Upper lobe of left lung (tissue), 6 donors: Measurements from ENCODE around the gene ASH1L. TPM values are rescaled to one million over a fixed set of nuclear protein-coding genes. Genes with fewer than 3 reads are reported as not detected.

Experiments
- ATAC-seq, 2 donors: fragments of 200-7000 bp; cut with Tn5 transposase; one replicate each; pipeline ENCODE4 v1.9.1; 2022; ENCODE audit warnings: mild to moderate bottlenecking in 2 of 2, moderate library complexity in 2 of 2; ENCODE audit not compliant: low FRiP score in 2 of 2
- DNase-seq, 2 donors: peaks; one replicate each; pipeline ENCODE4 v3.0.0-alpha.2; 2019 to 2020
- H3K27ac ChIP-seq, 4 donors: fragments of 200-600 bp; sonication (generic); one replicate each; pipeline ENCODE4 v1.5.1; 2016 to 2019
- H3K27me3 ChIP-seq, 4 donors: fragments of 200-600 bp; sonication (generic); one replicate each; pipeline ENCODE4 v1.5.1; 2017 to 2019
- H3K36me3 ChIP-seq, 4 donors: fragments of 200-600 bp; sonication (generic); one replicate each; pipeline ENCODE4 v1.5.1; 2016 to 2019
- H3K4me1 ChIP-seq, 4 donors: fragments of 200-600 bp; sonication (generic); one replicate each; pipeline ENCODE4 v1.5.1; 2018 to 2019
- H3K4me3 ChIP-seq, 4 donors: fragments of 200-600 bp; sonication (generic); one replicate each; pipeline ENCODE4 v1.5.1; 2017 to 2019; ENCODE audit warnings: mild to moderate bottlenecking in 2 of 4, moderate library complexity in 1 of 4
- H3K9me3 ChIP-seq, 4 donors: fragments of 200-600 bp; sonication (generic); one replicate each; pipeline ENCODE4 v1.5.1; 2018 to 2019
- EP300 ChIP-seq, 4 donors: sonication (generic); formaldehyde crosslinking; IDR thresholded peaks; one replicate each; pipeline ENCODE4 v1.5.1; 2017; ENCODE audit warnings: antibody characterized with exemption in 4 of 4, control low read depth in 2 of 4
- POLR2A ChIP-seq, 4 donors: fragments of 450-650 bp; IDR thresholded peaks; one replicate each; pipeline ENCODE4 v1.5.1; 2016 to 2017; ENCODE audit warnings: antibody characterized with exemption in 4 of 4, mild to moderate bottlenecking in 2 of 4
- POLR2AphosphoS5 ChIP-seq, 2 donors: sonication (generic); formaldehyde crosslinking; IDR thresholded peaks; one replicate each; pipeline ENCODE4 v1.5.1; 2017; ENCODE audit warnings: antibody characterized with exemption in 2 of 2
- WGBS, 2 donors: methylation state at CpG; one replicate each; pipeline ENCODE4 v1.1.5; 2017 to 2018; 5-methylcytosine and 5-hydroxymethylcytosine counted together
- total RNA-seq, 6 donors: library from RNA; depleted of rRNA in 4 of 6; stranded (reverse); fragments of >200 nt in 4 of 6; gene quantifications; one replicate each; pipeline versions ENCODE4 v1.1.0 to v1.2.1, GENCODE V29; 2016 to 2021
- TF ChIP-seq, protein P1 (sequence below), 6 experiments: fragments of 450-650 bp in 4 of 6; fragments of 200-600 bp in 2 of 6; sonication (generic) in 2 of 6; IDR thresholded peaks; one replicate each; pipeline ENCODE4 v1.5.1; 2016 to 2019; ENCODE audit warnings: antibody characterized with exemption in 6 of 6
- donor health status: DM: no; HTN: no; CAD: no; lungs with moderate emphysema.
- donor health status: DM: no; HTN: yes; CAD: no; lungs with severe emphysema.

ASH1L gene
- total RNA-seq, 6 donors from 2014 or later: 43.5 to 68.8 (median 55.1) TPM

DNA sequence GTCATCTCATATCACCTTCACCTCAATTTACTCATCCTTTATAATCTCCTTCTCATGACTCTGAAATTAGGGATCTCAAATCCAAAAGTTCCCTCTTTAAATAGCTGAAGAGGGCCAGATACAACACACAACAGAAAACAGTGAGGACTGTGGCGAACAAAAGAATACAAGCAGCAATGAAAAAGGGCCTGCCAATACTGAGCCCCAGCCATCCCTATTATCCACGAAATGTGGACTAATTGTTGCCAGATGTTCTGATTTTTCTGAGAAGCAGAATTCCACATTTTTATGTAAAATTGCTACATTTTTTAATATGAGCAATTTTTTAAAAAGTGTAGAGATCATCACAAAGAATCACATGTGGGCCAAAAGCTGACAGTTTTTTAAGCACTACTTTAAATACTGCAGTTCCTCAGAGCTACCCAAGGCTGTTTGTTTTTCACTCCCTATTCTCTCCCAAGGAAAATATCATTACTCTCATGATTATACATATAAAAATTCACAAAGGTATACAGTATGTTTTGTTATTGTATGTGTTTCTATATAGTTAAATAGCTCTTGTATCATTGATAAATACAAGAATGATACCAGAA lies 90.0 kb downstream of the ASH1L start:
- Histone ChIP-seq H3K4me3 (no peak overlapping the region), H3K27me3 (no peaks in the 10 kb centered on the region), H3K4me1 (peaks cover 0 to under 1% (median 0%) of the 10 kb centered on the region in 4 donors), H3K36me3 (peaks cover 0 to 7% (median 2%) of the 10 kb centered on the region in 4 donors), H3K9me3 (peaks cover 0 to 6% (median 0%) of the 10 kb centered on the region in 4 donors), H3K27ac (no peak overlapping the region)
- TF ChIP-seq POLR2AphosphoS5 (IDR thresholded peaks at IDR 0.05) (no peak), POLR2A (IDR thresholded peaks at IDR 0.05) (no peak), EP300 (IDR thresholded peaks at IDR 0.05) (no peak)
- TF ChIP-seq, protein P1, sequence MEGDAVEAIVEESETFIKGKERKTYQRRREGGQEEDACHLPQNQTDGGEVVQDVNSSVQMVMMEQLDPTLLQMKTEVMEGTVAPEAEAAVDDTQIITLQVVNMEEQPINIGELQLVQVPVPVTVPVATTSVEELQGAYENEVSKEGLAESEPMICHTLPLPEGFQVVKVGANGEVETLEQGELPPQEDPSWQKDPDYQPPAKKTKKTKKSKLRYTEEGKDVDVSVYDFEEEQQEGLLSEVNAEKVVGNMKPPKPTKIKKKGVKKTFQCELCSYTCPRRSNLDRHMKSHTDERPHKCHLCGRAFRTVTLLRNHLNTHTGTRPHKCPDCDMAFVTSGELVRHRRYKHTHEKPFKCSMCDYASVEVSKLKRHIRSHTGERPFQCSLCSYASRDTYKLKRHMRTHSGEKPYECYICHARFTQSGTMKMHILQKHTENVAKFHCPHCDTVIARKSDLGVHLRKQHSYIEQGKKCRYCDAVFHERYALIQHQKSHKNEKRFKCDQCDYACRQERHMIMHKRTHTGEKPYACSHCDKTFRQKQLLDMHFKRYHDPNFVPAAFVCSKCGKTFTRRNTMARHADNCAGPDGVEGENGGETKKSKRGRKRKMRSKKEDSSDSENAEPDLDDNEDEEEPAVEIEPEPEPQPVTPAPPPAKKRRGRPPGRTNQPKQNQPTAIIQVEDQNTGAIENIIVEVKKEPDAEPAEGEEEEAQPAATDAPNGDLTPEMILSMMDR (IDR thresholded peaks at IDR 0.05): no peak
- WGBS, 2 donors: 93 to 95% methylated on average over 2 of the region's 2 CpGs
- ATAC-seq: peak in 1 of 2 donors; percentile 43
- DNase-seq: no peak

DNA sequence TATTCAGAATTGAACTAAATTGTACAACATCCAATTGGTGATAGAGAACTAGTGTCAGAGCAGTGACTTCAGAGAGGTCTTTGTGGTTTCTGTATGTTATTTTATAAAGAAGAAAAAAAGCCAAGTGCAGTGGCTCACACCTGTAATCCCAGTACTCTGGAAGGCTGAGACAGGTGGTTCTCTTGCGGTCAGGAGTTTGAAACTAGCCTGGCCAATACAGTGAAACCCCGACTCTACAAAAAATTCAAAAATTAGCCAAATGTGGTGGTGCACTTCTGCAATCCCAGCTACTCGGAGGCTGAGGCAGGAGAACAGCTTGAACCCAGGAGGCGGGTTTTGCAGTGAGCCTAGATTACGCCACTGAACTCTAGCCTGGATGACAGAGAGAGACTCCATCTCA lies 90.7 kb downstream of the ASH1L start:
- H3K4me3 ChIP-seq: no peak overlapping the region
- peaks cover 0 to 6% (median 0%) of the 10 kb centered on the region in 4 donors for H3K9me3 ChIP-seq
- no peak for ATAC-seq
- TF ChIP-seq, protein P1 (IDR thresholded peaks at IDR 0.05): no peak
- no peak for DNase-seq
- H3K27me3 ChIP-seq: no peaks in the 10 kb centered on the region
- H3K27ac ChIP-seq: no peak overlapping the region
- peaks cover 0 to 5% (median 2%) of the 10 kb centered on the region in 4 donors for H3K36me3 ChIP-seq
- H3K4me1 ChIP-seq: peaks cover 0 to 3% (median 0%) of the 10 kb centered on the region in 4 donors
- 92 to 99% methylated on average over 5 of the region's 5 CpGs for WGBS, 2 donors

DNA sequence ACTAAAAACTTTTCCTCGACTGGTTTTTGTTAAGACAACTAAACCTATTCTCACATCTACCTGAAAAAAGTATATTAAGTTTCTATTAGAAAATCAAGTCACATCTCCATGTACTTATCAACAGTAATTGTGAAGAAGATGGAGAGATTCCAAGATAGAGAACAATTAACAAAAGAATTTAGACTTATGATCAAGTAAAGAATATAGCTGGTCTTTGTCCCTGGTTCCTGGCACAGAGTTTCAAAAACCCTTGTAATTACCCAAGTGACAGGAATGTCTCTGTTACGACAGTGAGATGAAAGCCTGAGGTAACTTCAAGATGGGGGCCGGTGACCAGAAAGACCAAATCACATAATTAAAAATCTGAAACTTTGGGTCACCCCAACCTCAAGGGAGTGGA lies 91.6 kb downstream of the ASH1L start:
- H3K27me3 ChIP-seq: no peaks in the 10 kb centered on the region
- ATAC-seq (no peak), DNase-seq (no peak)
- TF ChIP-seq POLR2AphosphoS5 (IDR thresholded peaks at IDR 0.05): no peak
- H3K4me1 ChIP-seq: peaks cover 0 to 3% (median 0%) of the 10 kb centered on the region in 4 donors
- 96 to 99% methylated on average over 3 of the region's 3 CpGs for WGBS, 2 donors
- no peak overlapping the region for H3K27ac ChIP-seq
- peaks cover 0 to 4% (median 2%) of the 10 kb centered on the region in 4 donors for H3K36me3 ChIP-seq
- H3K9me3 ChIP-seq: peaks cover 0 to 6% (median 0%) of the 10 kb centered on the region in 4 donors
- no peak overlapping the region for H3K4me3 ChIP-seq

DNA sequence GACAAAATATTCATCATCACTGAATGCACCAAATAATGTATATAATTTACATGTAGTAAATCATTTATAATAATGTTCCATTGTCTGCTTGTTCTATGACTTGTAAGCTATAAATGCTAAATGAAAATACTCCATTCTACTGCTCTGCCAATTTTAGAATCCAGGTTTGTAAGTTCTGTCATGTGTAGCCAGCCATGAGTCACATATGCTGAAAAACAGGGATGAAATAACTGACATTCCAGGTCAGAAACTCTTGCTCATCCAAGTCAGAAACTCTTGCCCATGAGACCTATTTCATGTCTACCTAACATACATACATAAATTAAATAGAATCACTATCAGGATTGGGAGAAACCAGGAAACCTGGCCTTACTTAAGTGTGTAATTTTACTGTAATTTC lies 95.6 kb downstream of the ASH1L start:
- ATAC-seq: peak in 1 of 2 donors; percentile 56

DNA sequence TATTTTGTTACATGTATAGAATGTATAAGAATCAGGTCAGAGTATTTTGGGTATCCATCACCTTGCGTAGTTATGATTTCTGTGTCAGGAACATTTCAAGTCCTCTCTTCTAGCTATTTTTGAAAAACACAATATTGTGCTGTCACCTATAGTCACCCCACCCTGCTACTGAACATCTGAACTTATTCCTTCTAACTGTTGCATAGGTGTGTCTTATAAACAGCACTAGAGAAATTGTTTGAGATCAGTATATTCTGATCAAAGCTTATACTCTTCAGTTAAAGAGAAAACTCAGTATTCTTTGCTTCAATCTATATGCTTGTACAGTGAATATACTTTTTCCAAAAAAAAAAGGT lies 96.0 kb downstream of the ASH1L start:
- 97 to 100% methylated on average over 1 of the region's 1 CpG for WGBS, 2 donors
- no peak for ATAC-seq
- Histone ChIP-seq H3K27me3 (no peaks in the 10 kb centered on the region), H3K4me3 (no peak overlapping the region), H3K36me3 (peaks cover 0 to 11% (median 4%) of the 10 kb centered on the region in 4 donors), H3K9me3 (peaks cover 0 to 4% (median 0%) of the 10 kb centered on the region in 4 donors), H3K27ac (no peak overlapping the region), H3K4me1 (peaks cover 0 to 3% (median 0%) of the 10 kb centered on the region in 4 donors)
- TF ChIP-seq POLR2AphosphoS5 (IDR thresholded peaks at IDR 0.05): no peak
- no peak for TF ChIP-seq EP300 (IDR thresholded peaks at IDR 0.05)
- no peak for TF ChIP-seq POLR2A (IDR thresholded peaks at IDR 0.05)
- TF ChIP-seq, protein P1 (IDR thresholded peaks at IDR 0.05): no peak
- no peak for DNase-seq

More for the DNA sequence above, 95.6 kb downstream of the ASH1L start:
- H3K36me3 ChIP-seq: peaks cover 0 to 9% (median 3%) of the 10 kb centered on the region in 4 donors
- peaks cover 0 to 6% (median 0%) of the 10 kb centered on the region in 4 donors for H3K9me3 ChIP-seq
- H3K4me3 ChIP-seq: no peak overlapping the region
- TF ChIP-seq POLR2AphosphoS5 (IDR thresholded peaks at IDR 0.05): no peak
- H3K27me3 ChIP-seq: no peaks in the 10 kb centered on the region
- DNase-seq: no peak
- peaks cover 0 to 3% (median 0%) of the 10 kb centered on the region in 4 donors for H3K4me1 ChIP-seq
- no peak overlapping the region for H3K27ac ChIP-seq
